HepG2 (cell line): Measurements from ENCODE around the gene FSD1. TPM values are rescaled to one million over a fixed set of nuclear protein-coding genes. Genes with fewer than 3 reads are reported as not detected.

ENCODE experiments used
- ARID4A ChIP-seq: sonication (generic); formaldehyde crosslinking; IDR thresholded peaks from 2 replicates; pipeline ENCODE4 v1.5.0; 2020; ENCODE audit warnings: mild to moderate bottlenecking, missing genetic modification reagents, borderline replicate concordance
- ARNT2 ChIP-seq: sonication (generic); formaldehyde crosslinking; IDR thresholded peaks from 2 replicates; pipeline ENCODE4 v1.8.0; 2022; ENCODE audit warnings: mild to moderate bottlenecking, low read depth, missing genetic modification reagents, moderate library complexity
- FOXP4 ChIP-seq: sonication (generic); formaldehyde crosslinking; IDR thresholded peaks from 2 replicates; pipeline ENCODE4 v1.4.0; 2020; ENCODE audit warnings: missing genetic modification reagents
- GMEB2 ChIP-seq: IDR thresholded peaks from 2 replicates; pipeline ENCODE4 v1.6.1; 2016; ENCODE audit warnings: missing biosample characterization, missing genetic modification reagents, low read depth
- HNF4G ChIP-seq, 2 experiments: sonication (generic) in 1 of 2; formaldehyde crosslinking in 1 of 2; IDR thresholded peaks; 2 replicates each; pipeline versions ENCODE4 v1.4.0 to v1.6.1; 2011 to 2020; ENCODE audit warnings: borderline replicate concordance in 2 of 2, low read depth in 2 of 2, mild to moderate bottlenecking in 2 of 2, low read length in 1 of 2, missing genetic modification reagents in 1 of 2, moderate library complexity in 1 of 2
- MATR3 ChIP-seq: sonication (generic); formaldehyde crosslinking; IDR thresholded peaks from 2 replicates; pipeline ENCODE4 v1.4.0; 2020; ENCODE audit warnings: missing genetic modification reagents
- NCOR1 ChIP-seq: fragments of 200-600 bp; sonication (generic); IDR thresholded peaks from 2 replicates; pipeline ENCODE4 v1.7.0; 2017; ENCODE audit warnings: antibody characterized with exemption, low read length, borderline replicate concordance
- NR2C2 ChIP-seq: sonication (generic); formaldehyde crosslinking; IDR thresholded peaks from 2 replicates; pipeline ENCODE4 v1.4.0; 2020; ENCODE audit warnings: missing genetic modification reagents, mild to moderate bottlenecking, moderate library complexity, borderline replicate concordance
- PTBP1 ChIP-seq: fragments of 200-400 bp; formaldehyde crosslinking; IDR thresholded peaks from 2 replicates; pipeline ENCODE4 v1.6.1; 2018; ENCODE audit warnings: low read length, low read depth; ENCODE audit not compliant: poor library complexity, severe bottlenecking
- SMARCC2 ChIP-seq: fragments of 450-650 bp; IDR thresholded peaks from 2 replicates; pipeline ENCODE4 v1.6.1; 2017; ENCODE audit warnings: antibody characterized with exemption, mild to moderate bottlenecking
- STAG1 ChIP-seq: sonication (generic); formaldehyde crosslinking; IDR thresholded peaks from 2 replicates; pipeline ENCODE4 v1.4.0; 2020; ENCODE audit warnings: missing genetic modification reagents
- TARDBP ChIP-seq: sonication (generic); formaldehyde crosslinking; IDR thresholded peaks from 2 replicates; pipeline ENCODE4 v1.8.0; 2022; ENCODE audit warnings: mild to moderate bottlenecking, missing genetic modification reagents
- TMF1 ChIP-seq: sonication (generic); formaldehyde crosslinking; IDR thresholded peaks from 2 replicates; pipeline ENCODE4 v1.8.1; 2022; ENCODE audit warnings: low read depth, missing genetic modification reagents
- YEATS2 ChIP-seq: sonication (generic); formaldehyde crosslinking; IDR thresholded peaks from 2 replicates; pipeline ENCODE4 v1.4.0; 2020; ENCODE audit warnings: missing genetic modification reagents, borderline replicate concordance
- ZNF20 ChIP-seq: sonication (generic); formaldehyde crosslinking; IDR thresholded peaks from 2 replicates; pipeline ENCODE4 v1.4.0; 2020; ENCODE audit warnings: mild to moderate bottlenecking, moderate library complexity, missing genetic modification reagents
- ZNF274 ChIP-seq: sonication (generic); formaldehyde crosslinking; IDR thresholded peaks from 2 replicates; pipeline ENCODE4 v1.5.1; 2020; ENCODE audit warnings: mild to moderate bottlenecking, missing genetic modification reagents
- ZNF547 ChIP-seq: sonication (generic); formaldehyde crosslinking; IDR thresholded peaks from 2 replicates; pipeline ENCODE4 v1.5.1; 2020; ENCODE audit warnings: mild to moderate bottlenecking, missing genetic modification reagents
- ZNF761 ChIP-seq: sonication (generic); formaldehyde crosslinking; conservative IDR thresholded peaks from 2 replicates; pipeline ENCODE4 v1.4.0; 2020; ENCODE audit warnings: mild to moderate bottlenecking, missing genetic modification reagents
- ZNF790 ChIP-seq: sonication (generic); formaldehyde crosslinking; IDR thresholded peaks from 2 replicates; pipeline ENCODE4 v1.8.0; 2022; ENCODE audit warnings: missing genetic modification reagents, mild to moderate bottlenecking, borderline replicate concordance
- ZNF816 ChIP-seq: sonication (generic); formaldehyde crosslinking; IDR thresholded peaks from 2 replicates; pipeline ENCODE4 v1.8.0; 2022; ENCODE audit warnings: missing genetic modification reagents, mild to moderate bottlenecking, borderline replicate concordance
- ZSCAN22 ChIP-seq: sonication (generic); formaldehyde crosslinking; IDR thresholded peaks from 2 replicates; pipeline ENCODE4 v1.4.0; 2020; ENCODE audit warnings: mild to moderate bottlenecking, missing genetic modification reagents
- polyA plus RNA-seq, 8 experiments: library from polyadenylated mRNA; depleted of rRNA in 3 of 8; stranded (reverse) in 7 of 8; unstranded in 1 of 8; fragments of >200 nt; fragmentation: Illumina TruSeq in 4 of 8; extraction: Trizol in 4 of 8; gene quantifications; 2 replicates each; pipeline versions ENCODE4 v1.2.1 to v1.2.3, GENCODE V29; 2011 to 2016; ENCODE audit warnings: low read depth in 4 of 8, missing spikeins in 1 of 8, mixed read lengths in 1 of 8; ENCODE audit not compliant: insufficient read depth in 1 of 8
- total RNA-seq, 5 experiments: library from RNA; depleted of rRNA; stranded (reverse); fragments of >200 nt; fragmentation: Illumina TruSeq; extraction: Trizol; gene quantifications; 2 replicates each; pipeline ENCODE4 v1.2.3, GENCODE V29; 2016; ENCODE audit warnings: low read depth in 1 of 5

FSD1 gene
- total and polyA plus RNA-seq, 2 of the 13 experiments (the other 11 are each of a cell fraction or from before 2014, with no cell fraction given), result 0.29 to 0.66 TPM

- TF ChIP-seq ZNF790 (CRISPR knock-in tag) (no peak), TMF1 (CRISPR knock-in tag) (no peak), PTBP1 (no peak), YEATS2 (CRISPR knock-in tag) (peak; percentile 85; the same call in 1 of the 2 replicates), FOXP4 (CRISPR knock-in tag) (peak; percentile 80; the same call in 1 of the 2 replicates), SMARCC2 (no peak), ZSCAN22 (CRISPR knock-in tag) (peak; percentile 64; the same call in 1 of the 2 replicates), HNF4G (IDR thresholded peaks at IDR 0.05; ENCODE audit: borderline replicate concordance, low read depth, low read length) (peak; percentile 84), HNF4G (CRISPR knock-in tag; IDR thresholded peaks at IDR 0.05; ENCODE audit: borderline replicate concordance, low read depth) (peak; percentile 92; the same call in 1 of the 2 replicates), MATR3 (no peak), ARNT2 (CRISPR knock-in tag) (no peak; the same call in 1 of the 2 replicates), TARDBP (CRISPR knock-in tag) (peak; percentile 84), ARID4A (CRISPR knock-in tag) (peak; percentile 82; the same call in 1 of the 2 replicates), ZNF274 (peak; percentile 54), ZNF20 (CRISPR knock-in tag) (no peak), ZNF761 (0 out of 2 replicates have a peak, but pooled peaks have one; percentile 35), STAG1 (CRISPR knock-in tag) (no peak), NCOR1 (no peak; the same call in 1 of the 2 replicates), NR2C2 (CRISPR knock-in tag) (peak; percentile 90), GMEB2 (CRISPR knock-in tag) (no peak), ZNF547 (CRISPR knock-in tag) (peak; percentile 91), ZNF816 (CRISPR knock-in tag) (peak; percentile 72)
These were observed 6.1 kb downstream of the FSD1 start (continued) for GRCh38 chr19:4310247-4311121.
